ENCODE results near the gene TNIK. TPM values are rescaled to one million over a fixed set of nuclear protein-coding genes. Genes with fewer than 3 reads are reported as not detected.

TNIK gene
- total and polyA plus RNA-seq, 2 of the 13 experiments (the other 11 are each of a cell fraction or from before 2014, with no cell fraction given) = 0.15 to 0.22 TPM

DNA sequence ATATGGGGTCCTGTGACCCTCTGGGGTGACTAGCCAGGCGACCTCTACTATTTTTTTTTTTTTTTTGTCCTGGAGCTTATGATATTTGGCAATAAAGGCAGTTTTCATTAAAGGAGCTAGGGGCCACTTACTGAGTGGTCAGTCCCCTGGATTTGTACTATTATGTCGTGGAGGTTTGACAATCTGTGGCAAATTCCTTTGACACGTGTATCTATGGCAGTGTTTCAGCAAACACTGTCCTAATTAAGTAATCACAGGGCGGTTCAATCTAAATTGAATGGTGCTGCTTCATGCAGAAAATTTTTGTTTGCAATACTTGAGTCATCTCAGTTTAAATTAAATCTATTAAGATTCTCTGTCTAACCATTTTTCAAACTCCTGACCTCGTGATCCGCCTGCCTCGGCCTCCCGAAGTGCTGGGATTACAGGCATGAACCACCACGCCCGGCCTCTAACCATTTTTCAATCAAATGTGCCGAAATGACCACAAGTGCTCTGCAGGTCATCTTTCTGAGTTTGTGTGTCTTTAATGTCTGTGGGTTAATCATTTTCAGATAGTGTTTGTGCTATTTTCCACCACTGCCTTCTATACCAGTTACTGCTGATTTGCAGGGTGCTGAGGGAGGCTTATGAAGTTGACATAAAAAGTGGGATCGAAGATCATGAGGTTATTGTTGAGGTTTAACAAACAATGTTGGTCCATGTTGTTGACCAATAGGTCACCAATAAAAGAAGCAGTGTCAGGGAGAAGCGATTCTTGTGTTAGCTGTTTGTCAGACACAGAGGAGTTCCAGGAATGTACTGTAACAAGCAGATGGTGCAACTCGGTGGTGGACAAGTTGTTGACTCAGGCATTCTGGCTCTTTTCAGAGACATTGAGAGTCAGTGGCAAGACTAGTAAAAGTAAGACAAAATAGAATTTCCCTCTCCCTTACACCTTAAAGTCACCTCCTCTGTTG lies 415.1 kb downstream of the TNIK start (continued):
- TF ChIP-seq ZNF20 (CRISPR knock-in tag; IDR thresholded peaks at IDR 0.05) = no peak
- peak; percentile 37; the same call in 1 of the 2 replicates for TF ChIP-seq KAT2B (IDR thresholded peaks at IDR 0.05; ENCODE audit: borderline replicate concordance, low read depth, low read length)
- TF ChIP-seq CBX1 (IDR thresholded peaks at IDR 0.05; ENCODE audit: low read depth) = peak; percentile 88
- TF ChIP-seq ZNF292 (CRISPR knock-in tag; IDR thresholded peaks at IDR 0.05; ENCODE audit: borderline replicate concordance, low read depth) = peak; percentile 83; the same call in 1 of the 2 replicates
- TF ChIP-seq, protein P1, sequence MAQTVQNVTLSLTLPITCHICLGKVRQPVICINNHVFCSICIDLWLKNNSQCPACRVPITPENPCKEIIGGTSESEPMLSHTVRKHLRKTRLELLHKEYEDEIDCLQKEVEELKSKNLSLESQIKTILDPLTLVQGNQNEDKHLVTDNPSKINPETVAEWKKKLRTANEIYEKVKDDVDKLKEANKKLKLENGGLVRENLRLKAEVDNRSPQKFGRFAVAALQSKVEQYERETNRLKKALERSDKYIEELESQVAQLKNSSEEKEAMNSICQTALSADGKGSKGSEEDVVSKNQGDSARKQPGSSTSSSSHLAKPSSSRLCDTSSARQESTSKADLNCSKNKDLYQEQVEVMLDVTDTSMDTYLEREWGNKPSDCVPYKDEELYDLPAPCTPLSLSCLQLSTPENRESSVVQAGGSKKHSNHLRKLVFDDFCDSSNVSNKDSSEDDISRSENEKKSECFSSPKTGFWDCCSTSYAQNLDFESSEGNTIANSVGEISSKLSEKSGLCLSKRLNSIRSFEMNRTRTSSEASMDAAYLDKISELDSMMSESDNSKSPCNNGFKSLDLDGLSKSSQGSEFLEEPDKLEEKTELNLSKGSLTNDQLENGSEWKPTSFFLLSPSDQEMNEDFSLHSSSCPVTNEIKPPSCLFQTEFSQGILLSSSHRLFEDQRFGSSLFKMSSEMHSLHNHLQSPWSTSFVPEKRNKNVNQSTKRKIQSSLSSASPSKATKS (CRISPR knock-in tag; IDR thresholded peaks at IDR 0.05) = peak; percentile 93; the same call in 1 of the 2 replicates
- no peak for TF ChIP-seq ZNF782 (CRISPR knock-in tag; IDR thresholded peaks at IDR 0.05; ENCODE audit: borderline replicate concordance)
- peak; percentile 52; the same call in 1 of the 2 replicates for TF ChIP-seq SMARCC2 (IDR thresholded peaks at IDR 0.05)
- no peak for TF ChIP-seq SCMH1 (CRISPR knock-in tag; IDR thresholded peaks at IDR 0.05; ENCODE audit: borderline replicate concordance)
- TF ChIP-seq, protein P2, sequence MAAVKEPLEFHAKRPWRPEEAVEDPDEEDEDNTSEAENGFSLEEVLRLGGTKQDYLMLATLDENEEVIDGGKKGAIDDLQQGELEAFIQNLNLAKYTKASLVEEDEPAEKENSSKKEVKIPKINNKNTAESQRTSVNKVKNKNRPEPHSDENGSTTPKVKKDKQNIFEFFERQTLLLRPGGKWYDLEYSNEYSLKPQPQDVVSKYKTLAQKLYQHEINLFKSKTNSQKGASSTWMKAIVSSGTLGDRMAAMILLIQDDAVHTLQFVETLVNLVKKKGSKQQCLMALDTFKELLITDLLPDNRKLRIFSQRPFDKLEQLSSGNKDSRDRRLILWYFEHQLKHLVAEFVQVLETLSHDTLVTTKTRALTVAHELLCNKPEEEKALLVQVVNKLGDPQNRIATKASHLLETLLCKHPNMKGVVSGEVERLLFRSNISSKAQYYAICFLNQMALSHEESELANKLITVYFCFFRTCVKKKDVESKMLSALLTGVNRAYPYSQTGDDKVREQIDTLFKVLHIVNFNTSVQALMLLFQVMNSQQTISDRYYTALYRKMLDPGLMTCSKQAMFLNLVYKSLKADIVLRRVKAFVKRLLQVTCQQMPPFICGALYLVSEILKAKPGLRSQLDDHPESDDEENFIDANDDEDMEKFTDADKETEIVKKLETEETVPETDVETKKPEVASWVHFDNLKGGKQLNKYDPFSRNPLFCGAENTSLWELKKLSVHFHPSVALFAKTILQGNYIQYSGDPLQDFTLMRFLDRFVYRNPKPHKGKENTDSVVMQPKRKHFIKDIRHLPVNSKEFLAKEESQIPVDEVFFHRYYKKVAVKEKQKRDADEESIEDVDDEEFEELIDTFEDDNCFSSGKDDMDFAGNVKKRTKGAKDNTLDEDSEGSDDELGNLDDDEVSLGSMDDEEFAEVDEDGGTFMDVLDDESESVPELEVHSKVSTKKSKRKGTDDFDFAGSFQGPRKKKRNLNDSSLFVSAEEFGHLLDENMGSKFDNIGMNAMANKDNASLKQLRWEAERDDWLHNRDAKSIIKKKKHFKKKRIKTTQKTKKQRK (IDR thresholded peaks at IDR 0.05; ENCODE audit: low read length) = 0 out of 2 replicates have a peak, but pooled peaks have one; percentile 6
- no peak for TF ChIP-seq CAMTA2 (CRISPR knock-in tag; IDR thresholded peaks at IDR 0.05; ENCODE audit: borderline replicate concordance)
- TF ChIP-seq HMGA1 (CRISPR knock-in tag; conservative IDR thresholded peaks at IDR 0.05) = no peak
- no peak for TF ChIP-seq ZNF7 (CRISPR knock-in tag; IDR thresholded peaks at IDR 0.05)
- TF ChIP-seq, protein P3, sequence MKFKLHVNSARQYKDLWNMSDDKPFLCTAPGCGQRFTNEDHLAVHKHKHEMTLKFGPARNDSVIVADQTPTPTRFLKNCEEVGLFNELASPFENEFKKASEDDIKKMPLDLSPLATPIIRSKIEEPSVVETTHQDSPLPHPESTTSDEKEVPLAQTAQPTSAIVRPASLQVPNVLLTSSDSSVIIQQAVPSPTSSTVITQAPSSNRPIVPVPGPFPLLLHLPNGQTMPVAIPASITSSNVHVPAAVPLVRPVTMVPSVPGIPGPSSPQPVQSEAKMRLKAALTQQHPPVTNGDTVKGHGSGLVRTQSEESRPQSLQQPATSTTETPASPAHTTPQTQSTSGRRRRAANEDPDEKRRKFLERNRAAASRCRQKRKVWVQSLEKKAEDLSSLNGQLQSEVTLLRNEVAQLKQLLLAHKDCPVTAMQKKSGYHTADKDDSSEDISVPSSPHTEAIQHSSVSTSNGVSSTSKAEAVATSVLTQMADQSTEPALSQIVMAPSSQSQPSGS (CRISPR knock-in tag; IDR thresholded peaks at IDR 0.05) = peak; percentile 95
- no peak; the same call in 1 of the 2 replicates for TF ChIP-seq ZSCAN22 (CRISPR knock-in tag; IDR thresholded peaks at IDR 0.05)
- TF ChIP-seq KDM3A (CRISPR knock-in tag; IDR thresholded peaks at IDR 0.05; ENCODE audit: low read depth) = peak; percentile 90; the same call in 1 of the 2 replicates
- no peak; the same call in 1 of the 2 replicates for TF ChIP-seq ZNF567 (CRISPR knock-in tag; IDR thresholded peaks at IDR 0.05; ENCODE audit: borderline replicate concordance)
- TF ChIP-seq HOXA7 (CRISPR knock-in tag; IDR thresholded peaks at IDR 0.05) = no peak
- no peak for TF ChIP-seq ZNF296 (CRISPR knock-in tag; conservative IDR thresholded peaks at IDR 0.05)
- no peak for TF ChIP-seq ZNF660 (CRISPR knock-in tag; IDR thresholded peaks at IDR 0.05; ENCODE audit: borderline replicate concordance, low read depth)
- peak; percentile 94 for TF ChIP-seq PHF5A (CRISPR knock-in tag; IDR thresholded peaks at IDR 0.05; ENCODE audit: low read depth, unreplicated experiment)
- TF ChIP-seq, protein P4, sequence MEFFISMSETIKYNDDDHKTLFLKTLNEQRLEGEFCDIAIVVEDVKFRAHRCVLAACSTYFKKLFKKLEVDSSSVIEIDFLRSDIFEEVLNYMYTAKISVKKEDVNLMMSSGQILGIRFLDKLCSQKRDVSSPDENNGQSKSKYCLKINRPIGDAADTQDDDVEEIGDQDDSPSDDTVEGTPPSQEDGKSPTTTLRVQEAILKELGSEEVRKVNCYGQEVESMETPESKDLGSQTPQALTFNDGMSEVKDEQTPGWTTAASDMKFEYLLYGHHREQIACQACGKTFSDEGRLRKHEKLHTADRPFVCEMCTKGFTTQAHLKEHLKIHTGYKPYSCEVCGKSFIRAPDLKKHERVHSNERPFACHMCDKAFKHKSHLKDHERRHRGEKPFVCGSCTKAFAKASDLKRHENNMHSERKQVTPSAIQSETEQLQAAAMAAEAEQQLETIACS (CRISPR knock-in tag; IDR thresholded peaks at IDR 0.05) = no peak

Data from HepG2 (cell line).